Pancreas (tissue), 10 donors: ENCODE measurements around the gene HOXC5. TPM values are rescaled to one million over a fixed set of nuclear protein-coding genes. Genes with fewer than 3 reads are reported as not detected.
"Not testable (repeated sequence)": the region's sequence is repeated elsewhere in the genome, so short reads cannot be mapped to it uniquely, and the experiment has no call there.

Source experiments
- ATAC-seq, 4 donors: fragments of 200-7000 bp; cut with Tn5 transposase; one replicate each; pipeline versions ENCODE4 v1.8.0 to v1.9.1; 2020; ENCODE audit warnings: mild to moderate bottlenecking in 4 of 4, moderate library complexity in 4 of 4
- DNase-seq, 6 donors: peaks; one replicate each; pipeline ENCODE4 v3.0.0-alpha.2; 2020
- FAIRE-seq: peaks from 2 replicates; lab custom pipeline; 2012; peaks lifted over from hg19 to GRCh38; lab: Jason Lieb, UNC
- H3K27ac ChIP-seq, 4 donors: fragments of 200-600 bp; sonication (generic); 1 replicate in 3 of 4; 2 replicates in 1 of 4; pipeline versions ENCODE4 v1.5.0 to v1.8.0; 2020
- H3K27me3 ChIP-seq, 4 donors: fragments of 200-600 bp; one replicate each; pipeline ENCODE4 v1.8.0; 2021
- H3K36me3 ChIP-seq, 3 donors: fragments of 200-600 bp; sonication (generic) in 1 of 3; one replicate each; pipeline versions ENCODE4 v1.5.0 to v1.8.0; 2020 to 2021
- H3K4me1 ChIP-seq, 3 donors: fragments of 200-600 bp; one replicate each; pipeline ENCODE4 v1.8.0; 2021
- H3K4me3 ChIP-seq, 4 donors: fragments of 200-600 bp; sonication (generic) in 2 of 4; one replicate each; pipeline versions ENCODE4 v1.5.0 to v1.8.0; 2020 to 2021
- H3K9me3 ChIP-seq, 4 donors: fragments of 200-600 bp; one replicate each; pipeline ENCODE4 v1.8.0; 2021
- CTCF ChIP-seq, 4 donors: fragments of 200-600 bp; sonication (generic) in 3 of 4; IDR thresholded peaks; one replicate each; pipeline versions ENCODE4 v1.5.0 to v1.8.0; 2021; ENCODE audit warnings: antibody characterized with exemption in 4 of 4
- WGBS, 2 donors: extraction: QIAGEN DNeasy Blood & Tissue Kit; methylation state at CpG; one replicate each; pipeline ENCODE4 v1.1.7; 2013; 5-methylcytosine and 5-hydroxymethylcytosine counted together
- intact Hi-C, 3 donors: fragments of 100-400 bp; cut with DNase I; formaldehyde crosslinking; loops; one replicate each; pipeline versions ENCODE4 v1.11.1 to v1.14.2; 2022
- polyA plus RNA-seq, 2 donors: library from polyadenylated mRNA; stranded (reverse); fragments of 200-250 nt; gene quantifications; one replicate each; pipeline ENCODE4 v1.2.3, GENCODE V29; 2013
- total RNA-seq, 6 donors: library from RNA; stranded (reverse); fragmentation: NEBNext Ultra II Directional in 4 of 6; extraction: Animal tissue kit (Norgen Biotek cat#: 25700) in 4 of 6; gene quantifications; one replicate each; pipeline versions ENCODE4 v1.2.1 to v1.2.4, GENCODE V29; 2021 to 2023
- donor health status: healthy with polysubstance abuse.
- donor health status: DM: no; HTN: no; CAD: no; lungs with moderate emphysema.
- donor health status: DM: no; HTN: no; CAD: no.
- donor health status: control.
- donor health status: control.
- donor health status: Bipolar disorder and iron deficiency.
- donor health status: DM: yes; HTN: yes; CAD: no.
- donor health status: DM: no; HTN: no; CAD: no.
- donor health status: DM: no; HTN: no; CAD: no.
- donor health status: DM: yes; HTN: yes; CAD: no.

The HOXC5 gene
- total and polyA plus RNA-seq, 8 donors = not detected

GRCh38 chr12:54074308-54074707, 41.5 kb downstream of the HOXC5 start:
- FAIRE-seq (no peak), DNase-seq (no peak), ATAC-seq (no peak)
- Histone ChIP-seq H3K27me3 (no peaks in the 10 kb centered on the region), H3K36me3 (no peaks in the 10 kb centered on the region), H3K4me1 (no peaks in the 10 kb centered on the region), H3K9me3 (no peaks in the 10 kb centered on the region), H3K4me3 (no peak overlapping the region), H3K27ac (no peak overlapping the region)
- 77 to 84% methylated on average over 6 of the region's 6 CpGs for WGBS, 2 donors
- TF ChIP-seq CTCF (IDR thresholded peaks at IDR 0.05) = no peak
- intact Hi-C loops = no loop called here

GRCh38 chr12:54075409-54075808, 42.6 kb downstream of the HOXC5 start:
- H3K27ac ChIP-seq = no peak overlapping the region

GRCh38 chr12:54075974-54076373, 43.1 kb downstream of the HOXC5 start:
- H3K27me3 ChIP-seq = no peaks in the 10 kb centered on the region
- H3K27ac ChIP-seq = no peak overlapping the region
- intact Hi-C loops = no loop called here

More at GRCh38 chr12:54075409-54075808, 42.6 kb downstream of the HOXC5 start:
- no peak overlapping the region for H3K4me3 ChIP-seq
- DNase-seq (no peak), FAIRE-seq (no peak), ATAC-seq (no peak)
- no peaks in the 10 kb centered on the region for H3K36me3 ChIP-seq
- intact Hi-C loops = no loop called here
- no peaks in the 10 kb centered on the region for H3K9me3 ChIP-seq
- TF ChIP-seq CTCF (IDR thresholded peaks at IDR 0.05) = no peak
- no peaks in the 10 kb centered on the region for H3K27me3 ChIP-seq
- WGBS, 2 donors = 50 to 59% methylated on average over 6 of the region's 6 CpGs
- H3K4me1 ChIP-seq = no peaks in the 10 kb centered on the region

GRCh38 chr12:54077843-54078242, 45.0 kb downstream of the HOXC5 start:
- H3K4me3 ChIP-seq, ATAC-seq, H3K27ac ChIP-seq, H3K36me3 ChIP-seq, H3K27me3 ChIP-seq, H3K9me3 ChIP-seq, intact Hi-C loops, FAIRE-seq, H3K4me1 ChIP-seq, DNase-seq: not testable (repeated sequence)
- WGBS, 2 donors = 77 to 87% methylated on average over 10 of the region's 10 CpGs

More at GRCh38 chr12:54075974-54076373, 43.1 kb downstream of the HOXC5 start:
- Histone ChIP-seq H3K4me1 (no peaks in the 10 kb centered on the region), H3K36me3 (no peaks in the 10 kb centered on the region), H3K9me3 (no peaks in the 10 kb centered on the region), H3K4me3 (no peak overlapping the region)
- ATAC-seq = no peak
- no peak for DNase-seq
- FAIRE-seq = no peak
- no peak for TF ChIP-seq CTCF (IDR thresholded peaks at IDR 0.05)

- ATAC-seq, DNase-seq, intact Hi-C loops, H3K36me3 ChIP-seq, H3K27ac ChIP-seq, FAIRE-seq, H3K9me3 ChIP-seq, H3K4me1 ChIP-seq, H3K4me3 ChIP-seq, H3K27me3 ChIP-seq: not testable (repeated sequence)
- WGBS, 2 donors = 65 to 71% methylated on average over 9 of the region's 9 CpGs
Measured at GRCh38 chr12:54079115-54079514, 46.3 kb downstream of the HOXC5 start.

- WGBS, 2 donors = 84 to 85% methylated on average over 18 to 19 of the region's 19 CpGs
- DNase-seq, H3K4me3 ChIP-seq, H3K27me3 ChIP-seq, H3K9me3 ChIP-seq, H3K36me3 ChIP-seq, intact Hi-C loops, FAIRE-seq, H3K27ac ChIP-seq, H3K4me1 ChIP-seq, ATAC-seq: not testable (repeated sequence)
Measured at GRCh38 chr12:54080008-54080924, 47.4 kb downstream of the HOXC5 start.

- H3K4me1 ChIP-seq, intact Hi-C loops, H3K36me3 ChIP-seq, FAIRE-seq, DNase-seq, H3K27me3 ChIP-seq, ATAC-seq, H3K27ac ChIP-seq, H3K4me3 ChIP-seq, H3K9me3 ChIP-seq: not testable (repeated sequence)
- 78 to 82% methylated on average over 14 to 16 of the region's 16 CpGs for WGBS, 2 donors
Measured at GRCh38 chr12:54081053-54081514, 48.2 kb downstream of the HOXC5 start.

- ATAC-seq, H3K4me1 ChIP-seq, H3K27me3 ChIP-seq, H3K36me3 ChIP-seq, FAIRE-seq, intact Hi-C loops, H3K4me3 ChIP-seq, H3K27ac ChIP-seq, H3K9me3 ChIP-seq, DNase-seq: not testable (repeated sequence)
- 69 to 81% methylated on average over 32 to 35 of the region's 35 CpGs for WGBS, 2 donors
Measured at GRCh38 chr12:54081581-54082396, 48.9 kb downstream of the HOXC5 start.
